Tibial nerve (tissue), 4 donors: Measurements from ENCODE around the gene ZRANB2. TPM values are rescaled to one million over a fixed set of nuclear protein-coding genes. Genes with fewer than 3 reads are reported as not detected.
A peak's percentile ranks its signal among the peaks of the same experiment; 100 is the strongest.

Experiments used
- DNase-seq, 2 donors: peaks; one replicate each; pipeline ENCODE4 v3.0.0-alpha.2; 2019; ENCODE audit warnings: low spot score in 2 of 2
- H3K27ac ChIP-seq, 4 donors: fragments of 200-600 bp; sonication (generic) in 3 of 4; one replicate each; pipeline ENCODE4 v1.5.1; 2017 to 2019; ENCODE audit warnings: mild to moderate bottlenecking in 1 of 4
- H3K27me3 ChIP-seq, 2 donors: fragments of 200-600 bp; sonication (generic) in 1 of 2; one replicate each; pipeline versions ENCODE4 v1.5.1 to v1.6.0; 2017 to 2019
- H3K36me3 ChIP-seq, 3 donors: fragments of 200-600 bp; sonication (generic); one replicate each; pipeline ENCODE4 v1.5.1; 2018 to 2019
- H3K4me1 ChIP-seq, 4 donors: fragments of 200-600 bp; sonication (generic) in 3 of 4; one replicate each; pipeline ENCODE4 v1.5.1; 2017 to 2019
- H3K4me3 ChIP-seq, 4 donors: fragments of 200-600 bp; sonication (generic) in 3 of 4; one replicate each; pipeline ENCODE4 v1.5.1; 2017 to 2019; ENCODE audit warnings: mild to moderate bottlenecking in 1 of 4, moderate library complexity in 1 of 4
- H3K9me3 ChIP-seq, 4 donors: fragments of 200-600 bp; sonication (generic) in 3 of 4; one replicate each; pipeline ENCODE4 v1.5.1; 2017 to 2019
- EP300 ChIP-seq, 2 donors: sonication (generic); formaldehyde crosslinking; IDR thresholded peaks; one replicate each; pipeline ENCODE4 v1.6.1; 2017; ENCODE audit warnings: antibody characterized with exemption in 2 of 2, mild to moderate bottlenecking in 1 of 2
- POLR2A ChIP-seq, 2 donors: fragments of 450-650 bp; IDR thresholded peaks; one replicate each; pipeline ENCODE4 v1.6.1; 2017; ENCODE audit warnings: antibody characterized with exemption in 2 of 2, mild to moderate bottlenecking in 2 of 2, moderate library complexity in 2 of 2
- WGBS, 2 donors: methylation state at CpG; one replicate each; pipeline ENCODE4 v1.1.5; 2018; 5-methylcytosine and 5-hydroxymethylcytosine counted together
- small RNA-seq: library from RNA; depleted of rRNA; stranded (forward); fragments of <200 nt; gene quantifications from one replicate; pipeline ENCODE3, GENCODE V24; 2016
- total RNA-seq, 4 donors: library from RNA; depleted of rRNA; stranded (reverse); fragments of >200 nt; gene quantifications; one replicate each; pipeline ENCODE4 v1.1.0, GENCODE V29; 2016
- TF ChIP-seq, protein P1 (sequence below), 5 experiments: fragments of 200-600 bp in 3 of 5; fragments of 450-650 bp in 2 of 5; sonication (generic) in 3 of 5; IDR thresholded peaks; one replicate each; pipeline ENCODE4 v1.5.1; 2016 to 2019; ENCODE audit warnings: antibody characterized with exemption in 5 of 5, mild to moderate bottlenecking in 3 of 5, moderate library complexity in 2 of 5

Gene ZRANB2
- total RNA-seq, 4 donors from 2014 or later: 76.5 to 108 (median 96.1) TPM

DNA sequence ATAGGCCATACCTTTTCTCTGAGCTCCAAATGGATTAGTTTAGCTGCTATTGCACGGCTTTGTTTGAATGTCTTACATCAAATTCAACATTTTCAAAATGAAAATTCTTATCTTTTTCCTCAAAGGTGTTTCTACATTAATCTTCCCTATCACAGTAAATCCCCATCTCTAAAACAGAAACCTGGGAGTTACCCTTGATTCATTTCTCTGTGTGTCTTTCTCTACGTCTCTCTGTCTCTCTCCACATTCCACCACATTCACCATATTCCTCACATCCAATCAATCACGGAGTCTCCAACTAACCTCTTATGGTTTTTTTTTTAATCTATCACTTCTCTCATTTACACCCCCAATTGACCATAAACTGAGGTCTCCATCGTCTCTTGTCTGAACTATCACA is 57.3 kb downstream of the ZRANB2 start:
- Histone ChIP-seq H3K4me1 (no peaks in the 10 kb centered on the region), H3K9me3 (no peaks in the 10 kb centered on the region), H3K27me3 (no peaks in the 10 kb centered on the region), H3K27ac (no peak overlapping the region), H3K4me3 (no peak overlapping the region), H3K36me3 (no peaks in the 10 kb centered on the region)
- WGBS, 2 donors: 63 to 88% methylated on average over 4 of the region's 4 CpGs
- TF ChIP-seq, protein P1, sequence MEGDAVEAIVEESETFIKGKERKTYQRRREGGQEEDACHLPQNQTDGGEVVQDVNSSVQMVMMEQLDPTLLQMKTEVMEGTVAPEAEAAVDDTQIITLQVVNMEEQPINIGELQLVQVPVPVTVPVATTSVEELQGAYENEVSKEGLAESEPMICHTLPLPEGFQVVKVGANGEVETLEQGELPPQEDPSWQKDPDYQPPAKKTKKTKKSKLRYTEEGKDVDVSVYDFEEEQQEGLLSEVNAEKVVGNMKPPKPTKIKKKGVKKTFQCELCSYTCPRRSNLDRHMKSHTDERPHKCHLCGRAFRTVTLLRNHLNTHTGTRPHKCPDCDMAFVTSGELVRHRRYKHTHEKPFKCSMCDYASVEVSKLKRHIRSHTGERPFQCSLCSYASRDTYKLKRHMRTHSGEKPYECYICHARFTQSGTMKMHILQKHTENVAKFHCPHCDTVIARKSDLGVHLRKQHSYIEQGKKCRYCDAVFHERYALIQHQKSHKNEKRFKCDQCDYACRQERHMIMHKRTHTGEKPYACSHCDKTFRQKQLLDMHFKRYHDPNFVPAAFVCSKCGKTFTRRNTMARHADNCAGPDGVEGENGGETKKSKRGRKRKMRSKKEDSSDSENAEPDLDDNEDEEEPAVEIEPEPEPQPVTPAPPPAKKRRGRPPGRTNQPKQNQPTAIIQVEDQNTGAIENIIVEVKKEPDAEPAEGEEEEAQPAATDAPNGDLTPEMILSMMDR (IDR thresholded peaks at IDR 0.05): no peak
- DNase-seq: no peak

DNA sequence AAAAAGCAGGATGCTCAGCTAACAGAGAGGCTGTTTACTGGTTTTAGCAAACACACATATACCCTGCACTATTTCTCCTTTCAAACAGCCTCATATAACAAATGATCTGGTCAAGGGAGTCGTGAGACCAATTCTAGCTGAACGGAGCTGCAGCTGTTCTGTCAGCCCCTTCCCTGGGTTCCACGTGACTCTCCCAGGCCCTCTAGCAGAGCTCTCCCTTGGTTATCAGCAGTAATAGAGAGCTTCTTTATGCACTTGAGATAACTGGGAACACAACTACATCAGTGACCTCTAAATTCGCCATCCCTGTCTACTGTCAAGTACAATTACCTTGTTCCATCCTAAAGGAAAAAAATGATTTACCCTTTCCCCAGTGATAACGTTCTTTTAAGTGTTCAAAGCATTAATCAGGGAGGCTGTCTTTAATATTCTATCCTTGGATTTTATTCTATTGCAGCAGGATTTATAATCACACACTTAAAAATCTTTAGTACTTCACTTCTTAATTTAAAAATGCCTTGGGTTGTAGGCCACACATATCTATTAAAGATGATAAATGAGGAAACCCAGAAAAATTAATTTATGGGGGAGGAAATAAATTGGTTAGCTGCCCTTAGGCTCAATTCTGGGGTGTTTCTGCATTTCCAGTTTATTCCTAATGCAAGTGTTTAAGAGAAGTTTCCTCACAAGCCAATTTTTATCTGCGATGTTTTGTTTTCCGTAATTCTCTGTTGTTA is 61.4 kb downstream of the ZRANB2 start:
- Histone ChIP-seq H3K9me3 (no peaks in the 10 kb centered on the region), H3K4me1 (no peaks in the 10 kb centered on the region), H3K27me3 (no peaks in the 10 kb centered on the region), H3K36me3 (no peaks in the 10 kb centered on the region), H3K27ac (no peak overlapping the region), H3K4me3 (no peak overlapping the region)
- TF ChIP-seq EP300 (IDR thresholded peaks at IDR 0.05) (no peak), POLR2A (IDR thresholded peaks at IDR 0.05) (no peak)
- TF ChIP-seq, protein P1 (IDR thresholded peaks at IDR 0.05): no peak
- WGBS, 2 donors: 48 to 61% methylated on average over 7 of the region's 7 CpGs
- no peak for DNase-seq

DNA sequence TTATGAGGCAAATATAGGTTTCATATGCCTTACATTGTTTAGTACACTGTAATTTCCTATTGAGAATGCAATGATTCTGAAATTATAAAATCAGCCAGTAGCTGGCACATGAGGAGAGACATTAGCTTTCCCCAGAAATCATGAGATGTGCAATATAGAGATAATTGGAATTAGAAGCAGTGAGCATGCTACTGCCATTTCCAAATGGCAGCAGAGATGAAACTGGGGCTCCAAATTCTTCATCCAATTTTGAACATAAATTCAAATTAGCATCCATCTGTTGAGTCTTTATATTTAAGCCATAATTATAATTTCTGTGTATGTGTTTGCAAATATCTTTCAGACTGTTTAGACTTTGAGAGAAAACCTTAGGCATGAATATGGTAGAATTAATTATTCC is 62.0 kb downstream of the ZRANB2 start:
- Histone ChIP-seq H3K27me3 (no peaks in the 10 kb centered on the region), H3K4me3 (no peak overlapping the region), H3K9me3 (no peaks in the 10 kb centered on the region), H3K36me3 (no peaks in the 10 kb centered on the region), H3K4me1 (no peaks in the 10 kb centered on the region), H3K27ac (no peak overlapping the region)
- no peak for DNase-seq
- TF ChIP-seq EP300 (IDR thresholded peaks at IDR 0.05): no peak
- TF ChIP-seq POLR2A (IDR thresholded peaks at IDR 0.05): no peak

DNA sequence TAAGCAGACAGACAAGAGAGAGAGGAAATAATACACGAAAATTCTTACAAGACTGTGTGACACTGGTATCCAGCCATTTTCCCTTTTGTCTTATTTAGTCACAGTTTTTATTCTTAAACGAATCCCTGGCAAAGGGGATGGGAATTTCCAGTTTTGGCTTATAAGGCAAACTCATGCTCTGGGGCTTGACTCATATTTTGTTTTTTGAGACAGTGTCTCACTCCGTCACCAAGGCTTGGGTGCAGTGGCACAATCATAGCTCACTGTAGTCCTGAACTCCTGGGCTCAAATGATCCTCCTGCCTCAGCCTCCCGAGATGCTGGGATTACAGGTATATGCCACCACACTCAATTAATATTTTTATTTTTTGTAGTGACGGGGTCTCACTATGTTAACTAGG is 65.1 kb downstream of the ZRANB2 start:
- no peaks in the 10 kb centered on the region for H3K4me1 ChIP-seq
- 74 to 82% methylated on average over 5 of the region's 5 CpGs for WGBS, 2 donors
- H3K36me3 ChIP-seq: no peaks in the 10 kb centered on the region
- no peaks in the 10 kb centered on the region for H3K27me3 ChIP-seq
- no peaks in the 10 kb centered on the region for H3K9me3 ChIP-seq
- TF ChIP-seq EP300 (IDR thresholded peaks at IDR 0.05) (no peak), POLR2A (IDR thresholded peaks at IDR 0.05) (no peak)
- TF ChIP-seq, protein P1 (IDR thresholded peaks at IDR 0.05): no peak
- H3K4me3 ChIP-seq: no peak overlapping the region
- no peak for DNase-seq
- no peak overlapping the region for H3K27ac ChIP-seq

DNA sequence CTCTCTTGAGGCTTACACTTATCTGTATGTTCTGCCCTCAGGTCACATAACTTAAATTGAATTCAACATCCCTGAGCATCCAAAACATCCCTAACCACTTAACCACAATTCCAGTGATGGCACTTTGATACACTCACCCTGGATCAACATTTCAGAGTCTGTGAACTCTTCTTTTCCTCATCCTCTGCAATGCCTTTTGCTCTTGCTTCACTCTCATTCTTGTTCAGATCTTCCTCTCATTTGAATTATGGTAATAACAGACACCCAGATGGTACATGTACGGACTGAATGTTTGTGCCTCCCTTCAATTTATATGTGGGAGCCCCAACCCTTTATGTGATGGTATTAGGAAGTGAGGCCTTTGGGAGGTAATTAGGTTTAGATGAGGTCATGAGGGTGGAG is 66.7 kb downstream of the ZRANB2 start:
- no peak overlapping the region for H3K4me3 ChIP-seq
- no peak overlapping the region for H3K27ac ChIP-seq
- no peaks in the 10 kb centered on the region for H3K36me3 ChIP-seq
- H3K4me1 ChIP-seq: no peaks in the 10 kb centered on the region
- no peaks in the 10 kb centered on the region for H3K27me3 ChIP-seq
- DNase-seq: no peak
- 58 to 74% methylated on average over 1 of the region's 1 CpG for WGBS, 2 donors
- TF ChIP-seq, protein P1 (IDR thresholded peaks at IDR 0.05): no peak
- TF ChIP-seq EP300 (IDR thresholded peaks at IDR 0.05): no peak
- no peak for TF ChIP-seq POLR2A (IDR thresholded peaks at IDR 0.05)
- no peaks in the 10 kb centered on the region for H3K9me3 ChIP-seq

Small RNAs within 50 kb of the gene (small RNA-seq; reads per million reads assigned to genes)
- gene MIR186: 238 reads per million, percentile 97 among the genes with 10 or more reads in this experiment

Other genes with a start within 250 kb of the ZRANB2 start
- gene PTGER3, start 33.2 kb downstream of the ZRANB2 start, total RNA-seq: 10 to 100 TPM; 11.0 to 76.2 (median 26.7) TPM